Lung (tissue), 12 donors: ENCODE data around the gene CORO6. TPM values are rescaled to one million over a fixed set of nuclear protein-coding genes. Genes with fewer than 3 reads are reported as not detected.

Experiments
- ATAC-seq: fragments of 200-7000 bp; cut with Tn5 transposase; one replicate; pipeline ENCODE4 v1.9.1; 2020; ENCODE audit warnings: moderate number of reproducible peaks; ENCODE audit not compliant: insufficient read depth, low FRiP score
- DNase-seq, 3 donors: peaks; one replicate each; pipeline ENCODE4 v3.0.0-alpha.2; 2013 to 2017
- H3K27ac ChIP-seq, 2 donors: one replicate each; pipeline ENCODE4 v1.5.1; 2013; ENCODE audit warnings: mild to moderate bottlenecking in 2 of 2, moderate library complexity in 2 of 2, control low read depth in 1 of 2, inconsistent platforms in 1 of 2, low read depth in 1 of 2, low read length in 1 of 2
- H3K27me3 ChIP-seq, 3 donors: one replicate each; pipeline ENCODE4 v1.5.1; 2013; ENCODE audit warnings: low read length in 2 of 3; ENCODE audit not compliant: control insufficient read depth in 3 of 3, insufficient read depth in 3 of 3
- H3K36me3 ChIP-seq, 4 donors: one replicate each; pipeline ENCODE4 v1.5.1; 2013; ENCODE audit warnings: low read length in 4 of 4, mild to moderate bottlenecking in 1 of 4, moderate library complexity in 1 of 4; ENCODE audit not compliant: control insufficient read depth in 4 of 4, insufficient read depth in 4 of 4
- H3K4me1 ChIP-seq, 5 donors: one replicate each; pipeline ENCODE4 v1.5.1; 2013; ENCODE audit warnings: low read length in 5 of 5, mild to moderate bottlenecking in 2 of 5, moderate library complexity in 1 of 5; ENCODE audit not compliant: control insufficient read depth in 5 of 5, insufficient read depth in 5 of 5
- H3K4me3 ChIP-seq: one replicate; pipeline ENCODE4 v1.5.1; 2013; ENCODE audit warnings: mild to moderate bottlenecking, control low read depth, moderate library complexity
- H3K9ac ChIP-seq, 2 donors: one replicate each; pipeline ENCODE4 v1.5.1; 2013; ENCODE audit warnings: low read length in 2 of 2, control low read depth in 1 of 2; ENCODE audit not compliant: insufficient read depth in 1 of 2
- H3K9me3 ChIP-seq, 4 donors: one replicate each; pipeline ENCODE4 v1.5.1; 2013; ENCODE audit warnings: low read length in 3 of 4, mild to moderate bottlenecking in 1 of 4, moderate library complexity in 1 of 4; ENCODE audit not compliant: control insufficient read depth in 4 of 4, insufficient read depth in 3 of 4
- WGBS, 2 donors: extraction: QIAGEN DNeasy Blood & Tissue Kit; methylation state at CpG; one replicate each; pipeline ENCODE4 v1.1.7; 2013; 5-methylcytosine and 5-hydroxymethylcytosine counted together
- polyA plus RNA-seq, 2 donors: library from polyadenylated mRNA; stranded (reverse); fragments of 200-250 nt; gene quantifications; one replicate each; pipeline ENCODE4 v1.2.1, GENCODE V29; 2013
- total RNA-seq, 2 donors: library from RNA; depleted of rRNA in 1 of 2; stranded (reverse); fragments of >200 nt in 1 of 2; gene quantifications; one replicate each; pipeline ENCODE4 v1.2.1, GENCODE V29; 2014 to 2021
- TF ChIP-seq, protein P1 (sequence below): IDR thresholded peaks from 2 replicates; pipeline ENCODE4 v1.5.1; 2012; ENCODE audit warnings: mild to moderate bottlenecking; ENCODE audit errors: control extremely low read depth, extremely low read depth
- donor health status: control.
- donor health status: control.
- donor health status: Bipolar disorder and iron deficiency.
- donor health status: healthy.
- donor health status: DM: yes; HTN: yes; CAD: no.

CORO6 gene
- total and polyA plus RNA-seq, 4 donors, result 1.7 to 14.4 (median 5.9) TPM

DNA sequence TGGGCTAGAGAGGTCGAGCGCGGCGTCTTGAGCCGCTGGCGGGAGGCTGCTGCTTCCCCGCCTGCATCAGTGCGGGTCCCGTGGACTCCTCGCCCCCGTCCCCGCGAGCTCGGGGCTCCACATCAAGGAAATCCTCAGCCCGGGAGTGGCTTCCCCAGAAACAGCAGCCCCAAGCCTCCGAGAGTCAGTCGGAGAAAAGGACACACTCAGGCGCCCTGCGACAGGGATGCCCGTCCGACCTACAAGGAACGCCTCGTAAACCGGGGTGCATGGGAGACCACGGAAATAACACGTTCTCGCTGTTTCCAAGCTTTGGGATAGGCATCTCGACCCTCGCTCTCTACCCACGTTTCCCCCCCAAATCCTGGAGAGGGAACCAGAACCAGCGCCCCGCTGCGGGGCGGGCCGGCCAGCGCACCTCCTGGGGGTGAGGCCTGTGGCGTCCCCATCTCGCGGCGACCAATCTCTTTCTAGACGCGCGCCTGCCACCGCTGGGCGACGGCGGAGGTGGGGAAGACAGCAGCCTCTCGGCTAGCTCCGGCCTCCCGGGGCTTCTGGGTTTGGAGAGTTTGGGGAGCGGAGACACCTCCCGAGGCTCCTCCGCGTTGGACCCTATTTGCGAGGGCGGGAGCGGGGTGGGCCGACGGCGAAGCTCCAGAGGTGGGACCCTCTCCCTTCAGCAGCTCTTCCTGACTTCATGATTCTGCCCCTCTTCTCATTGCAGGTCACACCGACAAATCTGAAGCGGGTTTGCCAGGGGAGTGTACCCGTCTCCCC, 55.0 kb downstream of the CORO6 start:
- Histone ChIP-seq H3K4me1 (peaks cover 0 to 27% (median 6%) of the 10 kb centered on the region in 5 donors), H3K4me3 (peak overlapping the region; percentile 39), H3K36me3 (peaks cover 0 to 9% (median 3%) of the 10 kb centered on the region in 4 donors), H3K9me3 (no peaks in the 10 kb centered on the region), H3K9ac (peak overlapping the region in 1 of 2 donors; percentile 55), H3K27ac (peak overlapping the region; percentile 90 to 92), H3K27me3 (peaks cover 0 to 10% (median 6%) of the 10 kb centered on the region in 3 donors)
- DNase-seq, result peak in 2 of 3 donors; percentile 66 to 71
- peak; percentile 30 for ATAC-seq
- TF ChIP-seq, protein P1, sequence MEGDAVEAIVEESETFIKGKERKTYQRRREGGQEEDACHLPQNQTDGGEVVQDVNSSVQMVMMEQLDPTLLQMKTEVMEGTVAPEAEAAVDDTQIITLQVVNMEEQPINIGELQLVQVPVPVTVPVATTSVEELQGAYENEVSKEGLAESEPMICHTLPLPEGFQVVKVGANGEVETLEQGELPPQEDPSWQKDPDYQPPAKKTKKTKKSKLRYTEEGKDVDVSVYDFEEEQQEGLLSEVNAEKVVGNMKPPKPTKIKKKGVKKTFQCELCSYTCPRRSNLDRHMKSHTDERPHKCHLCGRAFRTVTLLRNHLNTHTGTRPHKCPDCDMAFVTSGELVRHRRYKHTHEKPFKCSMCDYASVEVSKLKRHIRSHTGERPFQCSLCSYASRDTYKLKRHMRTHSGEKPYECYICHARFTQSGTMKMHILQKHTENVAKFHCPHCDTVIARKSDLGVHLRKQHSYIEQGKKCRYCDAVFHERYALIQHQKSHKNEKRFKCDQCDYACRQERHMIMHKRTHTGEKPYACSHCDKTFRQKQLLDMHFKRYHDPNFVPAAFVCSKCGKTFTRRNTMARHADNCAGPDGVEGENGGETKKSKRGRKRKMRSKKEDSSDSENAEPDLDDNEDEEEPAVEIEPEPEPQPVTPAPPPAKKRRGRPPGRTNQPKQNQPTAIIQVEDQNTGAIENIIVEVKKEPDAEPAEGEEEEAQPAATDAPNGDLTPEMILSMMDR, result no peak
- WGBS, 2 donors, result 0% methylated on average over 63 of the region's 63 CpGs

DNA sequence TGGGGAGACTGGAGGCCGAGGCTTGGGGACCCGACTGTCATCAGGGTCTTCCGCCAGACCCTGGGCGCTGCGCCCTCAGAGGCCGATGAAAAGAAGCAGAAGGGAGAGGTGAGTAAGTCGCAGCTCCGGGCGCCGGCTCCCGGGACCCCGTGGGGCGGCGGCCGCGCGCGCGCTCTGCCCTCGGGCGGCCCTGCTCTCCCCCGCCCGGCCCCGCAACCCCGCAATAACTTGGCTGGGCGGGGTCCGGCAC, 55.5 kb downstream of the CORO6 start:
- Histone ChIP-seq H3K9ac (no peak overlapping the region), H3K27me3 (peaks cover 0 to 10% (median 6%) of the 10 kb centered on the region in 3 donors), H3K9me3 (no peaks in the 10 kb centered on the region), H3K4me1 (peaks cover 0 to 30% (median 7%) of the 10 kb centered on the region in 5 donors), H3K4me3 (peak overlapping the region; percentile 39), H3K27ac (peak overlapping the region; percentile 90 to 92), H3K36me3 (peaks cover 0 to 7% (median 4%) of the 10 kb centered on the region in 4 donors)
- 0 to 2% methylated on average over 22 to 27 of the region's 27 CpGs for WGBS, 2 donors
- DNase-seq (no peak), ATAC-seq (no peak)
- TF ChIP-seq, protein P1, result no peak

DNA sequence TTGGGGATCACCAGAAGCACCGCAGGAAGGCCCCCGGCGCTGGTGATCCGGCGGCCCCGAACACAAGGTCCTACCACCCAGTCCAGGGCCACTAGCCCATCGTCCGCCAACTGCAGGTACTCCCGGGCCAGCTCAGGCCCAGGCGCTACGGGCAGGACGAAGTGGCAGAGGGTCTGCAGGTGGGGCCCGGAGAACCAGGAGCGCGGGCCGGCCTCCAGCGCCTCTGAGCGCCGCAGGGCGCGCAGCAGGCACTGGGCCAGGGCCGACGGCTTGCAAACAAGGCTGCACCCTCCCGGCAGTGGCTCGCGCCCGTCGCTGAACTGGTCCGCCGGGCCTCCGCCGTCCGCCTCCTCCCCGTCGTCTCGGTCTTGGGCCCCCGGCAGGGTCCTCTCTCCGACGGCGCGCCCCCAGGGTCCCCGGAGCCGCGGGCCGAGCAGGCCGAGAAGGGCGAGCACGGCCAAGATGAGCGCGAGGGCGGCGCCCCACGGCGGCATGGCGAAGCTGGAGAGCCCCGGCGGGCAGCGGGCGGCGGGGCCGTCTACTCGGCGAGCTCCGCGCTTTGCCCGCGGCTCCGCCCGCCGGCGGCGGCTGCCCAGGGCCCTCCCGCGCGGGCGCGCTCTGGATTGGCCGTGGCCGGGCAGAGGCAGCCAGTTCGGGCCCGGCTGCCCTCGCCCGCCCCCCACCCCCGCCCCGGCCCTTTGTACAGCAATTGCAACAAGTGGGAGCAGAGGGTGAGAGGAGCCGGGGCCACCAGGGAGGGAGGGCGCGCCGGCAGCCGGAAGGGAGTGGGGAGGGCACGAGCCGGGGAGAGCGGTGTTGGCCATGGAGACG, 56.0 kb downstream of the CORO6 start, which contains the start of gene ABHD15:
ABHD15 (minus strand) TSS at position 565 of the 831 bp plus-strand sequence; CDS start at position 494, 71 bp downstream.
- Histone ChIP-seq H3K9ac (no peak within 1 kb of the TSS), H3K27ac (peak within 1 kb of the TSS; percentile 90 to 92), H3K9me3 (no peaks in the 10 kb centered on the region), H3K27me3 (peaks cover 0 to 10% (median 6%) of the 10 kb centered on the region in 3 donors), H3K36me3 (peaks cover 0 to 4% (median 3%) of the 10 kb centered on the region in 4 donors), H3K4me3 (peak within 1 kb of the TSS; percentile 61), H3K4me1 (peaks cover 0 to 35% (median 13%) of the 10 kb centered on the region in 5 donors)
- DNase-seq (peak; percentile 57 to 66 (median 63)), ATAC-seq (peak; percentile 74)
- WGBS, 2 donors, result 1% methylated on average over 60 to 94 of the region's 94 CpGs
- TF ChIP-seq, protein P1, result no peak
